GM23248 (cell line): ENCODE results near the gene ATP5F1D. TPM values are rescaled to one million over a fixed set of nuclear protein-coding genes. Genes with fewer than 3 reads are reported as not detected.

Source experiments
- DNase-seq: peaks from one replicate; pipeline ENCODE4 v3.0.0-alpha.2; 2015
- H2AFZ ChIP-seq: fragments of 200-600 bp; sonication (generic); 2 replicates; pipeline ENCODE4 v1.6.1; 2016; ENCODE audit warnings: antibody characterized with exemption
- H3F3A ChIP-seq: fragments of 200-600 bp; sonication (generic); 2 replicates; pipeline ENCODE4 v1.6.1; 2016; ENCODE audit warnings: mild to moderate bottlenecking, antibody characterized with exemption, mixed run types; ENCODE audit not compliant: insufficient read depth
- H3K27ac ChIP-seq: fragments of 200-600 bp; sonication (generic); 2 replicates; pipeline ENCODE4 v1.5.1; 2016; ENCODE audit warnings: mild to moderate bottlenecking
- H3K27me3 ChIP-seq: fragments of 200-600 bp; sonication (generic); replicated peaks from 2 replicates; pipeline ENCODE4 v1.6.1; 2016; ENCODE audit warnings: mild to moderate bottlenecking; ENCODE audit not compliant: insufficient read depth
- H3K36me3 ChIP-seq: fragments of 200-600 bp; sonication (generic); 2 replicates; pipeline ENCODE4 v1.6.1; 2016; ENCODE audit warnings: low read depth, mild to moderate bottlenecking
- H3K4me1 ChIP-seq: fragments of 200-600 bp; sonication (generic); 2 replicates; pipeline ENCODE4 v1.6.1; 2016; ENCODE audit warnings: mild to moderate bottlenecking; ENCODE audit not compliant: insufficient read depth
- H3K4me2 ChIP-seq: fragments of 200-600 bp; sonication (generic); one replicate; pipeline ENCODE4 v1.6.1; 2016; ENCODE audit warnings: mild to moderate bottlenecking; ENCODE audit not compliant: unreplicated experiment
- H3K4me3 ChIP-seq: fragments of 200-600 bp; sonication (generic); 2 replicates; pipeline ENCODE4 v1.5.1; 2016; ENCODE audit warnings: mild to moderate bottlenecking
- H3K79me2 ChIP-seq: fragments of 200-600 bp; sonication (generic); 2 replicates; pipeline ENCODE4 v1.6.1; 2016; ENCODE audit warnings: mild to moderate bottlenecking; ENCODE audit not compliant: insufficient read depth
- H3K9ac ChIP-seq: fragments of 200-600 bp; sonication (generic); 2 replicates; pipeline ENCODE4 v1.6.1; 2016; ENCODE audit warnings: mild to moderate bottlenecking
- H3K9me2 ChIP-seq: fragments of 200-600 bp; sonication (generic); 2 replicates; pipeline ENCODE4 v1.6.1; 2016; ENCODE audit warnings: mixed run types, mild to moderate bottlenecking, moderate library complexity; ENCODE audit not compliant: insufficient read depth
- H3K9me3 ChIP-seq: fragments of 200-600 bp; sonication (generic); one replicate; pipeline ENCODE4 v1.6.1; 2017; ENCODE audit warnings: low read depth
- H4K20me1 ChIP-seq: fragments of 200-600 bp; sonication (generic); 2 replicates; pipeline ENCODE4 v1.6.0; 2016; ENCODE audit not compliant: insufficient read depth
- EZH2 ChIP-seq: fragments of 200-600 bp; sonication (generic); IDR thresholded peaks from 2 replicates; pipeline ENCODE4 v1.6.1; 2018; ENCODE audit warnings: antibody characterized with exemption, mild to moderate bottlenecking; ENCODE audit not compliant: insufficient read depth, poor library complexity, severe bottlenecking
- EZH2phosphoT487 ChIP-seq: fragments of 200-600 bp; sonication (generic); IDR thresholded peaks from 2 replicates; pipeline ENCODE4 v1.6.1; 2018; ENCODE audit warnings: antibody characterized with exemption, moderate library complexity, mild to moderate bottlenecking, low read depth; ENCODE audit not compliant: insufficient read depth
- WGBS, 2 experiments: methylation state at CpG; one replicate each; pipeline ENCODE4 v1.1.6; 2015 to 2017; ENCODE audit warnings: low lambda C conversion rate in 2 of 2, low coverage in 1 of 2; ENCODE audit errors: missing lambda C conversion rate in 2 of 2; 5-methylcytosine and 5-hydroxymethylcytosine counted together
- in situ Hi-C: fragments of 300-500 bp; cut with MboI; formaldehyde crosslinking; loops from 2 replicates; pipeline ENCODE4 v1.15.0; 2020
- polyA plus RNA-seq: library from polyadenylated mRNA; unstranded; fragments of >200 nt; fragmentation: Nextera tagmentation; extraction: Ambion mirVana; gene quantifications from 2 replicates; pipeline ENCODE4 v1.2.1, GENCODE V29; 2016
- total RNA-seq: library from RNA; depleted of rRNA; stranded (reverse); fragments of >200 nt; shearing (Covaris generic); gene quantifications from 2 replicates; pipeline ENCODE4 v1.2.3, GENCODE V29; 2014; rRNA removed

Gene ATP5F1D
- total and polyA plus RNA-seq, 2 experiments from 2014 or later = 38.9 to 287 TPM

DNA sequence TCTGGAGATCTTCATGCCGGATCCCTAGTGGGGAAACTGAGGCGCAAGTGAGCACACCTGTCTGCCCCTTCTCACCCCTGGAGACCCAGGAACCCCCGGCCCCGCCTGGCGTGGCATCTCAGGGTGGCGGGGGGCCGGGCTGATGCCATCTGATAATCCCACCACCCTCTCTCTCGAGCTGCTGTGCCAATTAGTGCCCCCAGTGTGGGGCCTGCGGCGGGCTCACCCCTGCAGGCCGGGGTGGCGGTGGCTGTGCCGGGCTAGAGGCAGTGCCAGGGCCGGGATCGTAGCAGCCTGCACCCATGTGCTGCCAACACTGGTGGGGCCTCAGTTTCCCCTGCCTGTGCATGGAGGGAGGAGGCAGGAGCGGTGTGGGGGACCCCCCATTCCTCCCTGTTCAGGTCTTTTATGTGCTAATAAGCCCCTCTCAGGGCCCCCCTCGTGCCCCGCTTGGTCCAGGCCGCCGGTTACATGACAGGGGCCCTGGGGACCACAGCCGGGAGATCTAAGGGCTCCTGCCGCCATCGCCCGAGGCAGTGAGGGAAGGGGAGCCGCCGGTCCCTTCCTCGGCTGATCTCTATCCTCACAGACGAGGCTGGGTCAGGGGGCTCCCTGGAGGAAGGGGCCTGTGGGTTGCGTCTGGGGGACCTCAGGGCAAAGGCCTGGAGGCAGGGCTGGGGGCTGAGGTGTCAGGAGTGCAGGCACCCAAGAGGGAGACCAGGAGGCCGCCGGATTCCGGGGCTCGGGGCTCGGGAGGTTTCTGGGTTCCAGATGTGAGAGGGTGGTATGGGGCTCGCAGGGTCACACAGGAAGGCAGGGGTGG is 52.4 kb downstream of the ATP5F1D start:
- no peak for DNase-seq
- no peaks in the 10 kb centered on the region for H3K9me2 ChIP-seq
- no peak for TF ChIP-seq EZH2phosphoT487
- TF ChIP-seq EZH2 = no peak
- H3K9me3 ChIP-seq = no peaks in the 10 kb centered on the region
- H3K27me3 ChIP-seq = peaks cover 14% of the 10 kb centered on the region; the same call in 1 of the 2 replicates
- 52 to 56% methylated on average over 33 to 35 of the region's 35 CpGs for WGBS, 2 experiments
- H3K4me2 ChIP-seq = no peak overlapping the region
- no peaks in the 10 kb centered on the region for H3K79me2 ChIP-seq
- no peak overlapping the region for H2AFZ ChIP-seq
- H3K9ac ChIP-seq = no peak overlapping the region
- H3K36me3 ChIP-seq = no peaks in the 10 kb centered on the region
- no peaks in the 10 kb centered on the region for H3F3A ChIP-seq
- H4K20me1 ChIP-seq = no peaks in the 10 kb centered on the region
- in situ Hi-C loops = no loop called here
- H3K27ac ChIP-seq = no peak overlapping the region
- no peak overlapping the region for H3K4me3 ChIP-seq
- no peaks in the 10 kb centered on the region for H3K4me1 ChIP-seq

Other genes with a start within 250 kb of the ATP5F1D start
- gene GRIN3B, start 241.3 kb upstream of the ATP5F1D start, total RNA-seq = 0.25 and 0.54 TPM in 2 replicates
- not detected in 2 replicates for gene GRIN3B, start 241.3 kb upstream of the ATP5F1D start, polyA plus RNA-seq
- gene TMEM259, start 220.6 kb upstream of the ATP5F1D start, total RNA-seq = 132 and 169 TPM in 2 replicates
- 76.7 and 79.7 TPM in 2 replicates for gene TMEM259, start 220.6 kb upstream of the ATP5F1D start, polyA plus RNA-seq
- not detected in 2 replicates for gene RNU6-2, start 220.2 kb upstream of the ATP5F1D start, total RNA-seq
- not detected in 2 replicates for gene RNU6-2, start 220.2 kb upstream of the ATP5F1D start, polyA plus RNA-seq
- gene CNN2, start 215.1 kb upstream of the ATP5F1D start, total RNA-seq = 239 and 244 TPM in 2 replicates
- 400 and 415 TPM in 2 replicates for gene CNN2, start 215.1 kb upstream of the ATP5F1D start, polyA plus RNA-seq
- 1.1 and 2.1 TPM in 2 replicates for gene ABCA7, start 201.6 kb upstream of the ATP5F1D start, total RNA-seq
- 1.7 and 2.6 TPM in 2 replicates for gene ABCA7, start 201.6 kb upstream of the ATP5F1D start, polyA plus RNA-seq
- 1.5 and 6.3 TPM in 2 replicates for gene ARHGAP45, start 174.6 kb upstream of the ATP5F1D start, total RNA-seq
- 3.2 and 3.5 TPM in 2 replicates for gene ARHGAP45, start 174.6 kb upstream of the ATP5F1D start, polyA plus RNA-seq
- gene POLR2E, start 146.4 kb upstream of the ATP5F1D start, total RNA-seq = 172 and 233 TPM in 2 replicates
- gene POLR2E, start 146.4 kb upstream of the ATP5F1D start, polyA plus RNA-seq = 336 and 347 TPM in 2 replicates
- gene GPX4, start 137.8 kb upstream of the ATP5F1D start, total RNA-seq = 298 and 323 TPM in 2 replicates
- gene GPX4, start 137.8 kb upstream of the ATP5F1D start, polyA plus RNA-seq = 601 and 607 TPM in 2 replicates
- gene SBNO2, start 67.5 kb upstream of the ATP5F1D start, total RNA-seq = 64.5 and 70.4 TPM in 2 replicates
- gene SBNO2, start 67.5 kb upstream of the ATP5F1D start, polyA plus RNA-seq = 7.5 and 11.9 TPM in 2 replicates
- gene STK11, start 36.0 kb upstream of the ATP5F1D start, total RNA-seq = 64.1 and 66.5 TPM in 2 replicates
- 4.3 and 4.6 TPM in 2 replicates for gene STK11, start 36.0 kb upstream of the ATP5F1D start, polyA plus RNA-seq
- gene CBARP, start 3.7 kb upstream of the ATP5F1D start, total RNA-seq = 2.7 and 4.5 TPM in 2 replicates
- 0.29 and 0.41 TPM in 2 replicates for gene CBARP, start 3.7 kb upstream of the ATP5F1D start, polyA plus RNA-seq
- gene MIDN, start 6.8 kb downstream of the ATP5F1D start, total RNA-seq = 9.4 and 18.5 TPM in 2 replicates
- gene MIDN, start 6.8 kb downstream of the ATP5F1D start, polyA plus RNA-seq = 3.1 and 4.0 TPM in 2 replicates
- gene CIRBP, start 27.6 kb downstream of the ATP5F1D start, total RNA-seq = 239 and 392 TPM in 2 replicates
- gene CIRBP, start 27.6 kb downstream of the ATP5F1D start, polyA plus RNA-seq = 163 and 185 TPM in 2 replicates
- 61.5 and 84.5 TPM in 2 replicates for gene FAM174C, start 33.8 kb downstream of the ATP5F1D start, total RNA-seq
- 67.8 and 81.6 TPM in 2 replicates for gene FAM174C, start 33.8 kb downstream of the ATP5F1D start, polyA plus RNA-seq
- gene EFNA2, start 44.1 kb downstream of the ATP5F1D start, total RNA-seq = not detected in 2 replicates
- gene EFNA2, start 44.1 kb downstream of the ATP5F1D start, polyA plus RNA-seq = not detected in 2 replicates
- gene NDUFS7, start 142.2 kb downstream of the ATP5F1D start, total RNA-seq = 64.1 and 67.1 TPM in 2 replicates
- gene NDUFS7, start 142.2 kb downstream of the ATP5F1D start, polyA plus RNA-seq = 173 and 177 TPM in 2 replicates
- gene GAMT, start 159.8 kb downstream of the ATP5F1D start, total RNA-seq = 39.8 and 43.7 TPM in 2 replicates
- gene GAMT, start 159.8 kb downstream of the ATP5F1D start, polyA plus RNA-seq = 40.1 and 43.1 TPM in 2 replicates
- gene DAZAP1, start 165.8 kb downstream of the ATP5F1D start, total RNA-seq = 56.6 and 59.4 TPM in 2 replicates
- gene DAZAP1, start 165.8 kb downstream of the ATP5F1D start, polyA plus RNA-seq = 11.0 and 12.8 TPM in 2 replicates
- 1,256 and 1,289 TPM in 2 replicates for gene RPS15, start 196.6 kb downstream of the ATP5F1D start, total RNA-seq
- gene RPS15, start 196.6 kb downstream of the ATP5F1D start, polyA plus RNA-seq = 921 and 947 TPM in 2 replicates
- gene APC2, start 208.4 kb downstream of the ATP5F1D start, total RNA-seq = 0.11 TPM in 1 of 2 replicates, not detected in the other
- 0.10 and 0.11 TPM in 2 replicates for gene APC2, start 208.4 kb downstream of the ATP5F1D start, polyA plus RNA-seq
- 35.9 and 40.2 TPM in 2 replicates for gene C19orf25, start 237.5 kb downstream of the ATP5F1D start, total RNA-seq
- 33.2 and 34.7 TPM in 2 replicates for gene C19orf25, start 237.5 kb downstream of the ATP5F1D start, polyA plus RNA-seq
- gene PCSK4, start 248.6 kb downstream of the ATP5F1D start, total RNA-seq = 0.13 and 0.76 TPM in 2 replicates
- 0.28 and 0.43 TPM in 2 replicates for gene PCSK4, start 248.6 kb downstream of the ATP5F1D start, polyA plus RNA-seq
- 2.9 and 3.0 TPM in 2 replicates for gene REEP6, start 249.4 kb downstream of the ATP5F1D start, total RNA-seq
- 4.0 and 4.3 TPM in 2 replicates for gene REEP6, start 249.4 kb downstream of the ATP5F1D start, polyA plus RNA-seq